Natural killer cell (primary cell): ENCODE measurements around the gene UQCC5. TPM values are rescaled to one million over a fixed set of nuclear protein-coding genes. Genes with fewer than 3 reads are reported as not detected.
"Not testable (repeated sequence)": the region's sequence is repeated elsewhere in the genome, so short reads cannot be mapped to it uniquely, and the experiment has no call there.

ENCODE experiments used
- ATAC-seq, 3 donors: fragments of 150-1000 bp in 2 of 3; fragments of 200-7000 bp in 1 of 3; cut with Tn5 transposase; 1 replicate in 1 of 3; 2 replicates in 2 of 3; pipeline ENCODE4 v1.10.0; 2021; ENCODE audit warnings: mild to moderate bottlenecking in 2 of 3, moderate library complexity in 2 of 3
- DNase-seq, 2 donors: peaks; one replicate each; pipeline versions ENCODE4 v3.0.0 to v3.0.0-alpha.2; 2013 to 2021; ENCODE audit warnings: mixed read lengths in 1 of 2
- H3K27ac ChIP-seq: one replicate; pipeline ENCODE4 v1.5.1; 2013; ENCODE audit warnings: mild to moderate bottlenecking, low read length
- H3K27me3 ChIP-seq: one replicate; pipeline ENCODE4 v1.6.1; 2013; ENCODE audit warnings: low read length; ENCODE audit not compliant: control insufficient read depth, insufficient read depth
- H3K36me3 ChIP-seq: one replicate; pipeline ENCODE4 v1.6.1; 2013; ENCODE audit warnings: low read length; ENCODE audit not compliant: control insufficient read depth, insufficient read depth
- H3K4me1 ChIP-seq: one replicate; pipeline ENCODE4 v1.6.1; 2013; ENCODE audit warnings: low read length; ENCODE audit not compliant: control insufficient read depth, insufficient read depth
- H3K4me3 ChIP-seq: one replicate; pipeline ENCODE4 v1.5.1; 2013; ENCODE audit warnings: low read length
- H3K9me3 ChIP-seq: one replicate; pipeline ENCODE4 v1.6.1; 2013; ENCODE audit warnings: low read length; ENCODE audit not compliant: control insufficient read depth, insufficient read depth
- H3K27ac Mint-ChIP-seq, 2 donors: one replicate each; pipeline ENCODE4 v1.8.0; 2022; ENCODE audit warnings: mild to moderate bottlenecking in 2 of 2, mixed read lengths in 2 of 2, moderate library complexity in 1 of 2
- H3K27me3 Mint-ChIP-seq, 2 donors: one replicate each; pipeline ENCODE4 v1.8.0; 2022; ENCODE audit warnings: low read depth in 2 of 2, mixed read lengths in 2 of 2
- H3K36me3 Mint-ChIP-seq: one replicate; pipeline ENCODE4 v1.8.0; 2022; ENCODE audit warnings: mixed read lengths
- H3K4me1 Mint-ChIP-seq, 2 donors: one replicate each; pipeline ENCODE4 v1.8.0; 2022; ENCODE audit warnings: mixed read lengths in 2 of 2
- H3K4me3 Mint-ChIP-seq: one replicate; pipeline ENCODE4 v1.8.0; 2022; ENCODE audit warnings: mild to moderate bottlenecking, moderate library complexity, mixed read lengths
- H3K9me3 Mint-ChIP-seq, 2 donors: one replicate each; pipeline ENCODE4 v1.8.0; 2022; ENCODE audit warnings: mixed read lengths in 2 of 2
- WGBS: methylation state at CpG from one replicate; pipeline ENCODE4 v1.1.7; 2013; ENCODE audit warnings: missing lambda C conversion rate; ENCODE audit not compliant: insufficient coverage; 5-methylcytosine and 5-hydroxymethylcytosine counted together
- intact Hi-C: fragments of 100-400 bp; cut with micrococcal nuclease; formaldehyde crosslinking; loops from one replicate; pipeline ENCODE4 v1.14.2; 2022
- total RNA-seq, 4 donors: library from RNA; stranded (reverse); fragments of 120-200 nt in 1 of 4; gene quantifications; one replicate each; pipeline versions ENCODE4 v1.2.3 to v1.2.4, GENCODE V29; 2013 to 2022
- TF ChIP-seq, protein P1 (sequence below): fragments of 200-600 bp; IDR thresholded peaks from one replicate; pipeline ENCODE4 v1.8.0; 2022; ENCODE audit warnings: antibody characterized with exemption

UQCC5 gene
- total RNA-seq, 3 donors from 2014 or later (not counting 1 experiment from before 2014, with no cell fraction given), result 4.1 to 9.5 (median 7.3) TPM

DNA sequence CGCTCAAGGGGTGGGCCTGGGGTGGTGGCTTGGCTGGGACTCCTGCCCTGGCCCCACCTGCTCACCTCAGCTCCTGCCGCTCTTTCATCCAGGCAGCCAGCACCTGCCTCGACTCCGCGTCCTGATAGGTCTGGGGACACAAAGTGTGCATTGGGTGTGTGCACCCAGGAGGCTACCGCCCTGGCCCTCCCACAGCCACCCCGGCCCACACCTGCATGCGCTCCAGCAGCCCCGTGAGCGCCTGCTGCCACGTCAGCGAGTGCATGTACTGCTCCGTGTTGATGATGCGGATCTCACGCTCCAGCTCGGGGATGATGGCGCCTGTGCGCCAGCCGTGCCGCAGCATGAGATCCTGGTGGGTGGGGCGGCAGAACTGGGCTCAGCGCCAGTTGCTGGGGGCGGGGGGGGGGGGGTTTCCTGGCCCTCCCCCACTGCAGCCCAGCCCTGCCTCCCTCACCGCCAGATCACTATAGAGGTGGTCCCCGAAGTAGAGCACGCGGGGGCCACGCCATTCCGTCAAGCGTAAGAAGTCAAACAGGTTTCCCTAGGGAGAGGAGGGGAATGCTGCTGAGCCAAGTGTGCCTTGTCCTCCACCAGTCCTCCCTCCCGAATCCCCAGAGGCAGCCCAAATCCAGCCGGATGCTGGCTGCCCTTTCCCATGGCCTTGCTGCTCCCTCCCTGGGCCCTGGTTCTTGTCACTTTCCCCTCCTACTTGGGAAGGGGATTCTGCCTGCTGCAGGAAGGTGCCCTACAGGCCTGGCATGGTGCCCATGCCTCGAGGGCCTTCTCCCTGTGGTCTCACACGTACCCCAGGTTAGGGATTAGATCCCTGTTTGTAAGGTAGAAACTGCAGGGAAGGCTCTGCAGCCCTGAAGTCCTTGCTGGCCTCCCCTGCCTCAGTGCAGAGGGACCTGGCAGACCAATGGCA lies 11.4 kb upstream of the UQCC5 start:
- Mint-ChIP-seq H3K36me3 (no peaks in the 10 kb centered on the region), H3K4me3 (no peak overlapping the region), H3K9me3 (no peaks in the 10 kb centered on the region), H3K4me1 (no peaks in the 10 kb centered on the region), H3K27me3 (no peaks in the 10 kb centered on the region), H3K27ac (no peak overlapping the region)
- no peaks in the 10 kb centered on the region for H3K27me3 ChIP-seq
- H3K4me3 ChIP-seq, result no peak overlapping the region
- 95% methylated on average over 34 of the region's 34 CpGs for WGBS
- intact Hi-C loops, result no loop called here
- H3K27ac ChIP-seq, result no peak overlapping the region
- TF ChIP-seq, protein P1, sequence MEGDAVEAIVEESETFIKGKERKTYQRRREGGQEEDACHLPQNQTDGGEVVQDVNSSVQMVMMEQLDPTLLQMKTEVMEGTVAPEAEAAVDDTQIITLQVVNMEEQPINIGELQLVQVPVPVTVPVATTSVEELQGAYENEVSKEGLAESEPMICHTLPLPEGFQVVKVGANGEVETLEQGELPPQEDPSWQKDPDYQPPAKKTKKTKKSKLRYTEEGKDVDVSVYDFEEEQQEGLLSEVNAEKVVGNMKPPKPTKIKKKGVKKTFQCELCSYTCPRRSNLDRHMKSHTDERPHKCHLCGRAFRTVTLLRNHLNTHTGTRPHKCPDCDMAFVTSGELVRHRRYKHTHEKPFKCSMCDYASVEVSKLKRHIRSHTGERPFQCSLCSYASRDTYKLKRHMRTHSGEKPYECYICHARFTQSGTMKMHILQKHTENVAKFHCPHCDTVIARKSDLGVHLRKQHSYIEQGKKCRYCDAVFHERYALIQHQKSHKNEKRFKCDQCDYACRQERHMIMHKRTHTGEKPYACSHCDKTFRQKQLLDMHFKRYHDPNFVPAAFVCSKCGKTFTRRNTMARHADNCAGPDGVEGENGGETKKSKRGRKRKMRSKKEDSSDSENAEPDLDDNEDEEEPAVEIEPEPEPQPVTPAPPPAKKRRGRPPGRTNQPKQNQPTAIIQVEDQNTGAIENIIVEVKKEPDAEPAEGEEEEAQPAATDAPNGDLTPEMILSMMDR, result no peak
- H3K4me1 ChIP-seq, result no peaks in the 10 kb centered on the region
- DNase-seq (no peak), ATAC-seq (no peak)
- H3K36me3 ChIP-seq, result no peaks in the 10 kb centered on the region
- H3K9me3 ChIP-seq, result no peaks in the 10 kb centered on the region

DNA sequence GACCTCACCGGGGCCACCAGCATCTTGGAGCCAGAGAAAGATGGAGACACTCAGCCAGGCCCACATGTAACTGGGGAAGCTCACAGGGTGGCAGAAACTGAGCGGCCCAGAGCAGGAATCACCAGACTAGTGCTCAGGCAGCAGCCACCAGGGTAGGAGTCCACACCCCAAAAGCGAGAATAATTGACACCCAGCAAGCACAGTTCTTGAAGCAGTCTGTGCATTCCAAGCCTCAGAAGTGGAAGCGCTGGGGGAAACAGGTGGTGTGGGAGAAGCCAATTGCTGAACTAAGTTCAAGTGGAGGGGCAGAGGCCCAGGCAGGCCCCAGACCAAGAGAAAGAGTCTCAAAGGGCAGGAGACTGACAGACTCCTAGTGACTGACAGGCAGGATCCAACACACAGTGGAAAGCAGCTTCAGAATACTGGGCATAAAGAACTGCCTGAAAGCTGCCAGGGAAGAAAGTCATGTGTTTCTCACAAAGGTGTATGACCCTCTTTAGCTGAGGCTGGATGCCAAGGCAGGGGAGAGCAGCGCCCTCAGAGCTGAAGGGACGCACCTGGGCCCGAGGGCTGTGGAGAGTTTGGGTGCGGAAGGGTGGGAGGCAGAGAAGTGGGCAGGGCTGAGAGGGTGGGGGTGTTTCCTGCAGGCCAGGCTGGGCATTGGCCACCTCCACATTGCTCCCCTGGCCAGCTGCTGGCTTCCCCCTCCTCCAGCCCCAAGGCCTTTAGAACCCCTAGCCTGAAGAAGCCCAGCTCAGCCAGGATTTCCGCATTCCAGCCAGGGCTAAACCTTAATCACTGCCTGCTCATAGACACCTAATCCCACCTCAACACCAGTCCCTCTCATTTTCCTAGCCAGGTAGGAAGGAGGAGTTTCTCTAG lies 10.5 kb upstream of the UQCC5 start:
- 85% methylated on average over 9 of the region's 9 CpGs for WGBS

DNA sequence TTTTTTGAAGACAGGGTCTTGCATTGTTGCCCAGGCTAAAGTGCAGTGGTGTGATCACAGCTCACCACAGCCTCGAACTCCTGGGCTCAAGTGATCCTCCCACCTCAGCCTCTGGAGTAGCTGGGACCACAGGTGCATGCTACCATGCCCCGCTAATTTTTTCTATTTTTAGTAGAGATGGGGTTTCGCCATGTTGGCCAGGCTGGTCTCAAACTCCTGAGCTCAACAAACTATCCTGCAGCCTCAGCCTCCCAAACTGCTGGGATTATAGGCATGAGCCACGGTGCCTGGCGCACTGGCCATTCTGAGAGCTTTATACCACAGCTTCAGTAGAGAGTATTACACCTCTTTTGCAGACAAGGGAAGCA lies 9.8 kb upstream of the UQCC5 start:
- H3K9me3 ChIP-seq, H3K36me3 Mint-ChIP-seq, H3K27ac Mint-ChIP-seq, H3K4me1 ChIP-seq, intact Hi-C loops, DNase-seq, H3K4me3 ChIP-seq, H3K27me3 ChIP-seq, H3K4me3 Mint-ChIP-seq, H3K36me3 ChIP-seq, ATAC-seq, H3K27me3 Mint-ChIP-seq, H3K9me3 Mint-ChIP-seq, H3K27ac ChIP-seq, H3K4me1 Mint-ChIP-seq: not testable (repeated sequence)
- 89% methylated on average over 5 of the region's 5 CpGs for WGBS

More for the DNA sequence above, 10.5 kb upstream of the UQCC5 start:
- no peaks in the 10 kb centered on the region for H3K9me3 Mint-ChIP-seq
- H3K27ac Mint-ChIP-seq, result no peak overlapping the region
- H3K9me3 ChIP-seq, result no peaks in the 10 kb centered on the region
- no peaks in the 10 kb centered on the region for H3K36me3 ChIP-seq
- H3K4me1 ChIP-seq, result no peaks in the 10 kb centered on the region
- H3K4me3 Mint-ChIP-seq, result no peak overlapping the region
- DNase-seq, result no peak
- intact Hi-C loops, result no loop called here
- no peaks in the 10 kb centered on the region for H3K36me3 Mint-ChIP-seq
- TF ChIP-seq, protein P1, result no peak
- ATAC-seq, result no peak
- H3K27me3 ChIP-seq, result no peaks in the 10 kb centered on the region
- H3K4me1 Mint-ChIP-seq, result no peaks in the 10 kb centered on the region
- H3K27ac ChIP-seq, result no peak overlapping the region
- H3K27me3 Mint-ChIP-seq, result no peaks in the 10 kb centered on the region
- H3K4me3 ChIP-seq, result no peak overlapping the region
